Stimulated activated naive CD8-positive, alpha-beta T cell treated with anti-CD3 and anti-CD28 coated beads, Interleukin-15, Interleukin-2, amounts not matched to agents 100 U/mL and 50 U/mL, for 24 hours (primary cell): Measurements from ENCODE around the gene MARK4.
A peak's percentile ranks its signal among the peaks of the same experiment; 100 is the strongest.

Experiments used
- ATAC-seq: fragments of 150-1000 bp; cut with Tn5 transposase; one replicate; pipeline ENCODE4 v1.10.0; 2021
- DNase-seq: peaks from one replicate; pipeline ENCODE4 v3.0.0; 2021

MARK4 gene

DNA sequence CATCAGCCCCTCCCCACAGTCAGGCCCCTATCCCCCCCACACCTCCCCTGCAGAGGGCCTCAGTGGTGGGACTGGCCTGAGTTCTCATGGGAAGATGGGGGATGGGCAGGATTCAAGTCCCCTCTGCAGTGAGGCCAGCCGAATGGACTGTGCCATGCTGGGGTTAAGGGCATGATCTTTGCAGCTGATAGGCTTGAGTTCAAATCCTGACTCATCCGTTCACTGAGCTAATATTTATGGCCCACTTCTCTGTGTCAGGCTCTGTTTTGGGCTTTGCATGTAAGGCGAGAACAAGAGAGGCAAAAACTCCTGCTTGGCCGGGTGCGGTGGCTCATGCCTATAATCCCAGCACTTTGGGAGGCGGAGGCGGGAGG lies 20.7 kb downstream of the MARK4 start:
- no peak for DNase-seq
- ATAC-seq = no peak

GRCh38 chr19:45273521-45273855 lies 22.4 kb downstream of the MARK4 start:
- DNase-seq (no peak), ATAC-seq (no peak)

DNA sequence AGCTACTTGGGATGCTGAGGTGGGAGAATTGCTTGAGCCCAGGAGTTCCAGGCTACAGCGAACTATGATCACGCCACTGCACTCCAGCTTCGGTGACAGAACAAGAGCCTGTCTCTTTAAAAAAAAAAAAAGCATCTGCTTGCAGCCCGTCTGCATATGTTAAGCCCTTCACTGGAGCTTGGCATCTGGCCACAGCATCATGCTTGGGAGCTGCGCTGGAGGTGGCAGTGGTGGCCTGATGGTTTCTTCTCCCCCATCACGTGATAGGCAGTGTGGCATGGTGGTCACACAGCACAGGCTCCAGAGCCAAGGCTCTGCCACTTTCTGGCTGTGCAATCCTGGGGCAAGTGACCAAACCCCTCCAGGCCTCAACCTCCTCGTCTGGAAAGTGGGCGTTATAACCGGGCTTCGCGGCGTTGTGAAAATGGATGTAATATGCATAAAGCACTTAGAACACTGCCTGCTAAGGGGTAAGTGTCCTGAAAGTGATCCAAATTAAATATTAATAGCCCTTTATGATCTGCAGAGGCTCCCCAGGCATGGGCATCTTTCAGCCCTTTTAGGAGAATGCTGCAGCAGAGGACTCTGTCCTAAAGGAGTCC lies 24.4 kb downstream of the MARK4 start:
- no peak for DNase-seq
- ATAC-seq = no peak

GRCh38 chr19:45276284-45276687 lies 25.2 kb downstream of the MARK4 start:
- ATAC-seq = no peak
- DNase-seq = no peak

GRCh38 chr19:45278087-45278486 lies 27.0 kb downstream of the MARK4 start:
- ATAC-seq (no peak), DNase-seq (no peak)

DNA sequence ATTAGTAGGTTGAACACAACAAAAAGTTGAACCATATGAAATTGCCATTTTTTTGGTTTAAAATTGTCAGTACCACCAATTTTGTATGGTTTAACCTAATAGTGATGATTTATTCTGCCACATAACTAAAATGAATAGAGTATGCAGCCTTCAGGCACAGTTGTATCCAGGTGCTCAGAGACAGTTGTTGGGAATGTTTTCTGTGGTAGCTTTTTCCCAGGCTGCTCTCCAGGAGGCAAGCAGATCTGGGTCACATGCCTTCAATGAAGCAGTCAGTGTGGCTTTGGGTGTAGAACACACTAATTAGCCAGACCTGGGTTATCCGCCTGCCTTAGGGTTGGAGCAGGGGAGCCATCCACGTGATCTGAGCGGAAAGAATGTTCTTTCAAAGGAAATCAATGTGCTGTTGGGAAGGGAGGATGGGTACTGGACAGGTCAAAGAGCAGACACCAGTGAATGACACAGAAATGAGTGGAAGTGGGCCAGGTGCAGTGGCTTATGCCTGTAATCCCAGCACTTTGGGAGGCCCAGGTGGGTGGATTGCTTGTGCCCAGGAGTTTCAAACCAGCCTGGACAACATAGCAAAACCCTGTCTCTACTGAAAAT lies 28.6 kb downstream of the MARK4 start:
- DNase-seq (no peak), ATAC-seq (no peak)

DNA sequence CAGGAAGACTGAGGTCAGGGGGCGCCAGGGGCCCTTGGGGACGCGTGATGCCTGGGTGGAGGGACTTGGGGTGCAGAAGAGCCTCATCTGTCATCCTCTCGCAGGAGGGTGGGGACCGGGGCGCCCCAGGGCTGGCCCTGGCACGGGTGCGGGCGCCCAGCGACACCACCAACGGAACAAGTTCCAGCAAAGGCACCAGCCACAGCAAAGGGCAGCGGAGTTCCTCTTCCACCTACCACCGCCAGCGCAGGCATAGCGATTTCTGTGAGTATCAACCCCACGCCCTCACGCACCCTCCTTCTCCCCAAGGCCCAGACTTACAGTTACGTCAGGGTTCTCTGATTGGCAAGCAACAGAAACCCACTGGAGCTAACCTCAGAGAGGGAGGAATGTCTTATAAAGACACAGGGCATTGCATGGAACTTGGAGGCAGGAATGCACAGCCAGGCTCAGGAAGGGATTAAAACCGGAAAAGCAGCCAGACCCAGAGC lies 29.4 kb downstream of the MARK4 start:
- ATAC-seq (peak; percentile 32), DNase-seq (no peak)

GRCh38 chr19:45283443-45284033 lies 32.5 kb downstream of the MARK4 start:
- ATAC-seq = no peak

DNA sequence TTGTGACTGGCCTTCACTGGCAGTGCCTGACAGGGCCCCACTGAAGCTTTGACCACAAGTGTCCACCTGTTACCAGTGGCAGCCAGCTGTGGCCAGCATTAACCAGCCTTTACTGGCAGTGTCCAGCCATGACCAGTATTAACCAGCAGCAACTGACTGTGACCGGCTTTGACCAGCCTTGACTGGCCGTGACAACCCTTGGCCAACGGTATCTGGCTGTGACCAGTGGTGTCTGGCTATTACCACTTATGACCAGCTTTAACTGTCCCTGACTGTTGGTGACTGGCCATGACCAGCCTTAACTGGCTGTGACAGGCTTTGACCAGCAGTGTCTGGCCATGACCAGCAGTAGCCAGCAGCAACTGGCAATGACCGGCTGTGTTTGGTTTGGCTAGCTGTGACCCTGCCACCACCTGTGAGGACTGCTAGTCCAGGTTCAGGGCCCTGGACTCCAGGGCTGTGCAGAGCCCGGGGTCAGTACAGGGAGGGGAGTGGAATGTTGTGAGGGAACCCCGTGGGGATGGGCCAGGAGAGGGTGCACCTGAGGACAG lies 39.4 kb downstream of the MARK4 start:
- ATAC-seq (no peak), DNase-seq (no peak)

More at GRCh38 chr19:45283443-45284033, 32.5 kb downstream of the MARK4 start:
- DNase-seq = no peak

DNA sequence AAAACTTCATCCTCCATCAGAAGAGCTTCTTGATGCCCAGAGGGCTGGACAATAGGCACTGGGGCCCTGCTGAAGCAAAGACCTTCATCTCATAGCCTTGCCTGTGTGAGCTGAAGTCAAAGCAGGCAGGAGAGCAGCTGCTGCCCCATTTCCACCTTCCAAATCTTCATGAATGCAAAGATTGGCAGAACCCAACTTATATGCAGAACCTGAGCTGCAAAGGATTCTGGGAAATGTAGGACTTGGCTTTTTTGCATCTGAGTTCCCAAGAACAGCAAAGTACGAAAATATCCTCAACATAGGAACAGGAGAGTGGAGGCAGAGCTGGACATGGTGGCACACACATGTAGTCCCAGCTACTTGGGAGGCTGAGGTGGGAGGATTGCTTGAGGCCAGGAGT lies 40.8 kb downstream of the MARK4 start:
- ATAC-seq (no peak), DNase-seq (no peak)

- DNase-seq = peak; percentile 11
- ATAC-seq = peak; percentile 71
These were observed 42.6 kb downstream of the MARK4 start for GRCh38 chr19:45293682-45294081.

GRCh38 chr19:45294291-45295029 lies 43.4 kb downstream of the MARK4 start:
- ATAC-seq (no peak), DNase-seq (no peak)

- no peak for DNase-seq
- ATAC-seq = no peak
These were observed 44.8 kb downstream of the MARK4 start for GRCh38 chr19:45295873-45296272.

GRCh38 chr19:45296355-45296754 lies 45.3 kb downstream of the MARK4 start:
- no peak for ATAC-seq
- DNase-seq = no peak

- DNase-seq = no peak
- ATAC-seq = no peak
These were observed 46.6 kb downstream of the MARK4 start for GRCh38 chr19:45297674-45298073.

DNA sequence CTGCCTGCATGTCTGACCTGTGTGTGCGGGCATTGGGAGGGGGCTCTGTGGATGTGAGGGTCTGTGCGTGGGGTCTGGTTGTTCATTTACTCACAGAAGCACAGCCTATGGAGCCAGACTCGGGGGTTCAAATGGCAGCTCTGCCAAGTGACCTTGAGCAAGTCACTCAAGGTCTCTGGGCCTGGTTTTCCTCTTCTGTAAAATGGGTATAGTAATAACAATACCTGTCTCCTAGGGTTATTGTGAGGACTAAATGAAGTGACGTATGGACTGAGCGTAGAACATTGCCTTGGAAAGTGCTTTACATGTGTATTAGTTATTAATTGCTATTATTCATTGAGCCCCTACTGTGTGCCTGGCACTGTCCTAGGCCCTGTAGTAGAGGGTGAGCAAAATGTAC lies 47.2 kb downstream of the MARK4 start:
- DNase-seq (no peak), ATAC-seq (no peak)

DNA sequence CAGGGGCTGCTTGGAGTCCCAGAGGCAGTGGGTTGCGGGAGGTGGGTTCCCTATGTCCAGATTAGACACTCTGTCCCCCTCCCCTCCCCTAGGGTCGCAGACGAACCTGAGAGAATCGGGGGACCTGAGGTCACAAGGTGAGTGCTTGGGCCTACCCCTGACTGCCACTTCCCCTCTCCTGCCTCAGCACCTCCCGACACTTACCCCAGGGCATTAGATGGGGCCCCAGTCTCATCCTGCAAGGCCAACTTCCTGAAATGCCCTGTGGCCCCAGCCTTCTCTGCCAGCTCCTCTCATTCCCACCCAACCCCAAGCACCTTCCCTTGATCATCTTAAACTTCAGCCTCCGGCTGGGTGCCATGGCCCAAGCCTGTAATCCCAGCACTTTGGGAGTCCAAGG lies 48.6 kb downstream of the MARK4 start:
- no peak for ATAC-seq
- DNase-seq = no peak

- DNase-seq (no peak), ATAC-seq (no peak)
These were observed 51.3 kb downstream of the MARK4 start for GRCh38 chr19:45302416-45302815.

DNA sequence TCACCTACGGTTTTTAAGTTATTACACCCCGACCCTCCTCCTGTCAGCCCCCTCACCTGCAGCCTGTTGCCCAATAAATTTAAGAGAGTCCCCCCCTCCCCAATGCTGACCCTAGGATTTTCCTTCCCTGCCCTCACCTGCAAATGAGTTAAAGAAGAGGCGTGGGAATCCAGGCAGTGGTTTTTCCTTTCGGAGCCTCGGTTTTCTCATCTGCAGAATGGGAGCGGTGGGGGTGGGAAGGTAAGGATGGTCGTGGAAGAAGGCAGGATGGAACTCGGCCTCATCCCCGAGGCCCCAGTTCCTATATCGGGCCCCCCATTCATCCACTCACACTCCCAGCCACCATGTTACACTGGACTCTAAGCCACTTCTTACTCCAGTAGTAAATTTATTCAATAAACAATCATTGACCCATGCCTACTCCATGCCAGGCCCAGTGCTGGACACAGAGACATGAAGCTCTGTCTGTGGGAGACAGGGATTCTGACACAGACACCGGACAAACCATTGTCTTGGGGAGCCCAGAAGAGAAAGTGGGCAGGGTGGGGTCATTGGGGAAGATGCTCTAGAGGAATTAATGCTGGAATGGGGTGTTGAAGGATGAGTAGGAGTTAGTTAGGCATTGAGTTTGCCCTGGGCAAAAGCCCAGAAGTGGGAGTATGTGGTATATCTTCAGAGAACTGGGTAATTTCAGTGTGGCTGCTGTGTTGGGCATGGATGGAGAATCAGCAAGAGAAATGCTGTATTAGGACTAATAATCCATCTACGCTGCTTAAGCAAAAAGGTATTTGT lies 52.4 kb downstream of the MARK4 start:
- ATAC-seq (no peak), DNase-seq (no peak)

DNA sequence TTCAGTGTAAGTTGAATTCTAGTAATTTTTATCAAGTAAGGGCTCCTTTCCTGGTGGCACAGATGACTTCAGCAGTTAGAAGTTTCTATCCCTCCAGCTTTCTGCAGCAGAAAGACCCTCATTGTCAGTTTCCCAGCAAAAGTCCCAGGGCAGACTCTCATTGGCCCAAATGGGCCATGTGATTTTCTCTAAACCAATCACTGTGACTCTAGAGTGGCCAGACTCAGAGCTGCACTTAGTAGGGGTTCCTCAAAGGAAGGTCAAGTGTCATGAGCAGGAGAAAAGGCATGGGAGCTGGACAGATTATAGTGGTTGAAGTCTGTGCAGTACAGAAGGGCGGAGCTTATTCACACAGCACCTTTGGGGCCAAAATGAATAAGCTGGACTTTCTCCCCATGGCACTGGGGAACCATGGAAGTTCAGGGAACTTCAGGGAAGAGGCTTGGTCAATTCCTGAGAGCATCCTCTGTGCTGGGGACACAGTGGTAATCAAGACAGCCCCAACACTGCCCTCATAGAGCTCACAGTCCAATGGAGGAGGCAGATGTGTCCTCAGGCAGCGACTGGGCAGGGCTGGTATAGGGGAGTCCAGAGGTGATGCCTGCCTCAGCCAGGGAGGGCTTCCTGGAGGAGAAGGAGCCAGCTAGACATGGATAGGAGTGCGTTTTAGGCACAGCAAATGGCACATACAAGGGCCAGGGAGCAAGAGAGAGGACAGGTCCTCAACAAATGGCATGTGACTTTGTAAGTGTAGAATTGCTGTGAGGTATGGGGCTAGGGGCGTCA lies 53.3 kb downstream of the MARK4 start:
- ATAC-seq (no peak), DNase-seq (no peak)

DNA sequence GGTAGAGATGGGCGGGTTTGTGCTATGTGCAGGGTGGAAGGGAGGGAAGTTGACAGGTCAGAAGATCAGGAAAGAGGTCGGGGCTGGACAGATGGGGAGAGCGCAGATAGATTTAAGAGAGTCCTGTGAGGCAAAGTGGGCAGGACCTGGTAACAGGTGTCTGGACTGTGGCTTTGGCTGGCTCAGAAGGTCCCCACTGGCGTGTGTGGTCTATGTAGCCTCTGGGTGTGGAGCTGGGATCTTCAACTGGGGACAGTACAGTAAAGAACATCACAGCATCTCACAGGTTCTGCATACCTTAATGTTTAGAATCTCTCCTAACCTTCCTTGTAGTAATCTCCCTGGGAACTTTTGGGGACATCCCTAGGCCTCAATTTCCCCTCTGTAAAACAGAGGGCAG lies 53.9 kb downstream of the MARK4 start:
- ATAC-seq = no peak
- no peak for DNase-seq
